ENCODE data around the gene CSAD.

GRCh38 chr12:53207042-53207441, 26.3 kb upstream of the CSAD start, which contains the start of gene ITGB7:
- TF ChIP-seq CTCF (IDR thresholded peaks at IDR 0.05) = no peak
- TF ChIP-seq EZH2 (IDR thresholded peaks at IDR 0.05; ENCODE audit: borderline replicate concordance, insufficient read depth, low read depth, low read length, poor library complexity, severe bottlenecking) = no peak
